NCI-H128 (cell line): ENCODE measurements around the gene NUMB.

Experiments
- DNase-seq: peaks from one replicate; lab custom pipeline; 2025; ENCODE audit not compliant: unreplicated experiment; lab: John Stamatoyannopoulos, UW

NUMB gene

GRCh38 chr14:73248108-73248868 lies 210.1 kb downstream of the NUMB start:
- DNase-seq = no peak

- no peak for DNase-seq
Observed at GRCh38 chr14:73246387-73247150, 211.8 kb downstream of the NUMB start.

GRCh38 chr14:73245480-73246325 lies 212.6 kb downstream of the NUMB start:
- no peak for DNase-seq

- DNase-seq = no peak
Observed at GRCh38 chr14:73244541-73245290, 213.6 kb downstream of the NUMB start.

GRCh38 chr14:73243748-73244147 lies 214.6 kb downstream of the NUMB start:
- DNase-seq = no peak

GRCh38 chr14:73243341-73243740 lies 215.0 kb downstream of the NUMB start:
- DNase-seq = no peak

- no peak for DNase-seq
Observed at GRCh38 chr14:73242357-73242901, 215.9 kb downstream of the NUMB start.

GRCh38 chr14:73241481-73242165 lies 216.7 kb downstream of the NUMB start:
- DNase-seq = no peak

- no peak for DNase-seq
Observed at GRCh38 chr14:73240816-73241480, 217.4 kb downstream of the NUMB start.

- no peak for DNase-seq
Observed at GRCh38 chr14:73239393-73240241, 218.7 kb downstream of the NUMB start.

- no peak for DNase-seq
Observed at GRCh38 chr14:73238941-73239340, 219.4 kb downstream of the NUMB start.

- DNase-seq = no peak
Observed at GRCh38 chr14:73238424-73238852, 219.9 kb downstream of the NUMB start.

GRCh38 chr14:73237786-73238423 lies 220.4 kb downstream of the NUMB start:
- DNase-seq = no peak

GRCh38 chr14:73237219-73237785 lies 221.0 kb downstream of the NUMB start, which contains the start of gene PAPLN:
Gene PAPLN (plus strand): TSS chr14:73237506. CDS start chr14:73239779, 2,273 bp downstream.
- DNase-seq = no peak

- no peak for DNase-seq
Observed at GRCh38 chr14:73236752-73237218, 221.6 kb downstream of the NUMB start.

- DNase-seq = no peak
Observed at GRCh38 chr14:73236157-73236556, 222.2 kb downstream of the NUMB start.

- no peak for DNase-seq
Observed at GRCh38 chr14:73235531-73236155, 222.7 kb downstream of the NUMB start.
